Right lobe of liver (tissue), 4 donors: ENCODE measurements around the gene SLC25A47.

Experiments used
- CTCF ChIP-seq, 4 donors: fragments of 200-600 bp in 3 of 4; fragments of 450-650 bp in 1 of 4; IDR thresholded peaks; one replicate each; pipeline versions ENCODE4 v1.5.1 to v1.8.0; 2016 to 2022; ENCODE audit warnings: antibody characterized with exemption in 4 of 4, mild to moderate bottlenecking in 2 of 4
- POLR2A ChIP-seq: fragments of 450-650 bp; IDR thresholded peaks from one replicate; pipeline ENCODE4 v1.6.1; 2017; ENCODE audit warnings: antibody characterized with exemption, mild to moderate bottlenecking
- donor health status: DM: no; HTN: no; CAD: no.
- donor health status: DM: no; HTN: no; CAD: no.
- donor health status: DM: no; HTN: yes; CAD: no.

- TF ChIP-seq CTCF (IDR thresholded peaks at IDR 0.05) (no peak), POLR2A (no peak)
These were observed 9.0 kb downstream of the SLC25A47 start for GRCh38 chr14:100332071-100332639.
